ENCODE results near the gene NCKAP1.
"Not testable (repeated sequence)": the region's sequence is repeated elsewhere in the genome, so short reads cannot be mapped to it uniquely, and the experiment has no call there.

Gene NCKAP1

GRCh38 chr2:182907081-182907830 lies 131.0 kb downstream of the NCKAP1 start:
- no peak for DNase-seq

- no peak for DNase-seq
Measured at GRCh38 chr2:182906454-182906853, 131.8 kb downstream of the NCKAP1 start.

GRCh38 chr2:182904844-182905243 lies 133.4 kb downstream of the NCKAP1 start:
- no peak for DNase-seq

- DNase-seq = no peak
Measured at GRCh38 chr2:182903566-182903965, 134.7 kb downstream of the NCKAP1 start.

- DNase-seq = no peak
Measured at GRCh38 chr2:182901748-182902147, 136.5 kb downstream of the NCKAP1 start.

GRCh38 chr2:182898718-182899117 lies 139.5 kb downstream of the NCKAP1 start:
- DNase-seq = no peak

GRCh38 chr2:182897137-182897536 lies 141.1 kb downstream of the NCKAP1 start:
- DNase-seq = no peak

- DNase-seq = no peak
Measured at GRCh38 chr2:182895798-182896197, 142.5 kb downstream of the NCKAP1 start.

GRCh38 chr2:182895169-182895568 lies 143.1 kb downstream of the NCKAP1 start:
- no peak for DNase-seq

- no peak for DNase-seq
Measured at GRCh38 chr2:182894174-182894573, 144.1 kb downstream of the NCKAP1 start.

- DNase-seq = no peak
Measured at GRCh38 chr2:182893666-182894065, 144.6 kb downstream of the NCKAP1 start.

- DNase-seq = not testable (repeated sequence)
Measured at GRCh38 chr2:182893035-182893434, 145.2 kb downstream of the NCKAP1 start.

GRCh38 chr2:182891611-182892010 lies 146.6 kb downstream of the NCKAP1 start:
- DNase-seq = no peak

- no peak for DNase-seq
Measured at GRCh38 chr2:182890773-182891378, 147.4 kb downstream of the NCKAP1 start.

- DNase-seq = no peak
Measured at GRCh38 chr2:182890305-182890704, 148.0 kb downstream of the NCKAP1 start.

- DNase-seq = no peak
Measured at GRCh38 chr2:182887753-182888415, 150.4 kb downstream of the NCKAP1 start.

- no peak for DNase-seq
Measured at GRCh38 chr2:182887093-182887492, 151.2 kb downstream of the NCKAP1 start.

- DNase-seq = no peak
Measured at GRCh38 chr2:182885771-182886170, 152.5 kb downstream of the NCKAP1 start.

- DNase-seq = no peak
Measured at GRCh38 chr2:182883451-182883850, 154.8 kb downstream of the NCKAP1 start.

- not testable (repeated sequence) for DNase-seq
Measured at GRCh38 chr2:182880100-182880499, 158.2 kb downstream of the NCKAP1 start.

- DNase-seq = not testable (repeated sequence)
Measured at GRCh38 chr2:182876653-182877052, 161.6 kb downstream of the NCKAP1 start.

- DNase-seq = no peak
Measured at GRCh38 chr2:182870227-182870626, 168.0 kb downstream of the NCKAP1 start.

GRCh38 chr2:182868054-182868796 lies 170.0 kb downstream of the NCKAP1 start:
- no peak for DNase-seq
